GM19397 (cell line): ENCODE data around the gene BRD9.
"Not testable (repeated sequence)": the region's sequence is repeated elsewhere in the genome, so short reads cannot be mapped to it uniquely, and the experiment has no call there.

Experiments used
- ATAC-seq: cut with Tn5 transposase; IDR thresholded peaks from one replicate; pipeline ENCODE4 v1.9.1; 2021; ENCODE audit warnings: mild to moderate bottlenecking, moderate library complexity; ENCODE audit not compliant: unreplicated experiment

Gene BRD9

DNA sequence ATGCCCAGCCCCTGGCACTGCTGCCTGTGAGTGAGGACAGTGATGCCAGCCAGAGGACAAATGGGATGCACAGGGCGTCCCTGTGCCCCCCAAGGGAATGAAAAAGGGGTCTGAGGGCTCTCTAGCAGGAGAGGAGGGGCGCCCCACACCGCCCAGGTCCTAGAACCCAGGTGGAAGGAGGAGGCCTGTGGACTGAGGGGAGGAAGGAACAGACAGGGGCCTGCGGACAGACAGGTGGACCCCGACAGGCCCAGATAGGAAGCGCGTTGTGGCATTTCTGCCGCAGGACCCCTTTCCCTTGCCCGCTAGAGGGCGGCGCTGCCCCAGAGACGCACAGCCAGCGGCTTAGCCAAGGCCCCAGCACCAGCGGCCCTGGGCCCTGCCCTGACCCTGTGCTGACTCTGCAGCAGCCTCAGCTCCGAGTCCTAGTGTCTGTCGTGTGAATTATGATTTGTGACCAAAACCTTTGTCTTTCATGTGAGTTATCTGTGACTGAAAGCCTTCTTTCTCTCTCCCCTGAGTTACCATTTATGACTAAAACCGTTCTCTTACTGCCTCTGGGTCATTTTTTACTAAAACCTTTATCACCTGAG, 30.8 kb upstream of the BRD9 start:
- ATAC-seq: peak; percentile 59

DNA sequence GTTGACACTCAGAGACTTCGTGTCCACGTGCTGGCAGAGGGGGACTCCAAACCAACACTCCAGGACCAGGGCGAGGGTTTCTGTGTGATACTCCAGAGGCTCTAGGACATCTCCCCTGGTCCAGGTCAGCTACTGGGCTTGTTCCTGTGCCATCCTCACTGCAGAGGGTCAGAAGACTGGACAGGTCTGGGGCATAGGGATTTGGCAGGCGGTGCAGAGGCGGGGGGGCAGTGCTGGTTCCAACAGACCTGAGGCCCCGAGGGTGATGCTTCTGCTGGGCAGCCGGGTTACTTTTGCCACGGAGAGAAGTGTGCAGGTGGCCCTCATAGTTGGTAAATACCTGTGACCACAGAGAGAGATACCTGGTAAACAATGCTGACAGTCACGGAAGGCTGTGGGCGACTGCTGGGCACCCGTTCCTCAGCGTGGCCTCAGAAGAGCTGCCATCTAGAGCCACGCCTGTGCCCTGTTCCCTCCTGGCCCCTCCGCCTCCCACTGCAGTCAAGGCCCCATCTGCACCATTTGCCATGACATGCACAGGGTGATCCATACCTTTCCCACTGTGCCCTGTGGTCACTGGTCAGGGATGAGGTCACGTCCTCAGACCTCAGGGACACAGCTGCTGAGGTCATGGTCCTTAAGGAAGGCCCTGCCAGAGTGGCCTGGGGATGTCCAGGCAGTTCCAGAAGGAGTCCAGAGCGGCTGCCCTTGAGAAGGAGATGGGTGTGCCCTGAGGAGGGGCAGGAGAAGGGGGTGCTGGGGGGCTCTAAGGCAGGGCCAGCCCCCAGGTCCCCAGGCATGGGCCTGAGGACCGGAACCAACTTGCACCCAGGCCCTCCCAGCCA, 30.1 kb upstream of the BRD9 start:
- no peak for ATAC-seq

DNA sequence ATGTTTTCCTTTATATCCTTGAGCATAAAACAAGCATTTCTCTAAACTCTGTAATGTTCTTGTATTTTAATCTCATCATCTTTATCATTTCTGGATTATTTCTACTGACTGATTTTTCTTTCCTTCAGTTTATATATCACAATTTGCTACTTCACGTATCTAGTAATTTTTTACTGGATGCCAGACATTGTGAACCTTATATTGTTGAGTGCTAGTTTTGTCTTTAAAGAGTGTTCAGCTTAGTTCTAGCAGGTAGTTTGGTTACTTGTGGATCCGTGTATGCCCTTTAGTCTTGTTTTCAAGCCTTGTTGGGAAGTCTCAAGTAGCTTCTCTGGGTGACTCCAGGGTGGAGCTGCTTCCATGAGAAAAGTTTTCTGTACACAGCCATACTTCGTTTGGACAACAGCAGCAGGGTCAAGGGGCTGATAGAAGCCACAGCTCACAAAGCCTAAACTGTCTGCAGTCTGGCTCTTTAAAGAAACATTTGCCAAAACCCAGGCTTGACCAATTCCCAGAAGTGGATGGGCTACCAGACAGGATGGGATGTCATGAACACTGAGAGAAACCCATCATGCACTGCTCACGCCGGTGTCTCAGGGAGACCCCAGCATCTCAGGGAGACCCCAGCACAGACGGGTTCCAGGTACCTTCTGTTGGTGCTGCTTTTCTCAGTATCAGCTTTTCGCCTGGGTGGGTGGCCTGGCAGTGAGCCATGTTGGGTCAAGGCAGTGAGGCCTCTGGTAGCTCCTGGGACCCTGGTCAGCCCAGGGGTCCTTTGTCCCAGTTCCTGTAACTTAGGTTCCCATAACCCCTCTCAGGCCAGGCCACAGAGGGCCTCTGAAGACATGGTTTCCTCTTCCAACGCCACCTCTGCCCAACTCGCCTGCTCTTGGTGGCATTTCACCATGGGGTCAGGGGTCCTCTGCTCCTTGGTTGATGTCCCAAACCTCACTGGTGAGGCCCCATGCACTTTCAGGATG, 29.1 kb upstream of the BRD9 start:
- no peak for ATAC-seq

DNA sequence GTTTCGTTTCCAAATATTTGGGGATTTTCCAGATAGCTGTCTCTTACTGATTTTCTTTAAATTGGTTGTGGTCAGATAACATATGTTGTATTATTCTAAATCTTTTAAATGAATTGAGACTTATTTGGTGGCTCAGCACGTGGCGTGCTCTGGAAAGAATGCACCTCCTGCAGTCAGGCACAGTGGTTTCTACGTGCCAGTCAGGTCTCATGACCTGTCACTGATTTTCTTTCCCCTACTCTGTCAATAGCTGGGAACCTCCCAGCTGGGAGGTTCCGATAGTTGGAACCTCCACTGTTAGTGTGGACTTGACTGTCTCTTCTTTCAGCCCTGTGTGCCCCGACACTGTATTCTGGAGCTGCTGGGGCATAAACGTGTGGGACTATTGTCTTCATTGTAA, 27.7 kb upstream of the BRD9 start:
- ATAC-seq: no peak

DNA sequence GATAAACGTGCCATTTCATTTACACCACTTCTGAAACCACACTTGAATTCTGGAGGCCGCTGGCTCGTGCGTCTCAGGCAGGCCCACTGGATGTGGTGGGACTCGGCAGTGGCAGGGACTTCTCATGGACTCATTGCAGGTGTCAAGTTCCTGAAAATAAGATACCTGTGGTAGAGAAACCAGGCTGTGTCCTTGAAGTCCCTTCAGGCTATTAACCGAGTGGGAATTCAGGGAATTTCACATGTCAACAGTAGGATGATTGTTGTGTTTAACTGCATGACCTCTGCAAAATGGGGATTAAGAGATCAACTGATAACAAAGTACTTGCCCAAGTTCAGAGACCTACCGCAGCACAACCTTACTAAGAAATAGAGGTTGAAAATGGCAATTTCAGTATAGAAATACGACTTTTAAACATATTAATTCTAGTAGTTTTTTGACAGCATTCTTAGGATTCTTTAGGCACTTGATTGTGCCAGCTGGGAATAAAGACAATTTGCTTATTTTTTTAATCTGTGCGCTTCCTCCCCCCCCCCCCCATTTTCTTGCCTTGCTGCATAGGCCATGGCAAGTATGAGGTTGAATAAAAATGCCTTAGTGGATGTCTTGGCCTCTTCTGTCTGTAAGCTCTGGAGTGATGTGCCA, 26.9 kb upstream of the BRD9 start:
- ATAC-seq: no peak

DNA sequence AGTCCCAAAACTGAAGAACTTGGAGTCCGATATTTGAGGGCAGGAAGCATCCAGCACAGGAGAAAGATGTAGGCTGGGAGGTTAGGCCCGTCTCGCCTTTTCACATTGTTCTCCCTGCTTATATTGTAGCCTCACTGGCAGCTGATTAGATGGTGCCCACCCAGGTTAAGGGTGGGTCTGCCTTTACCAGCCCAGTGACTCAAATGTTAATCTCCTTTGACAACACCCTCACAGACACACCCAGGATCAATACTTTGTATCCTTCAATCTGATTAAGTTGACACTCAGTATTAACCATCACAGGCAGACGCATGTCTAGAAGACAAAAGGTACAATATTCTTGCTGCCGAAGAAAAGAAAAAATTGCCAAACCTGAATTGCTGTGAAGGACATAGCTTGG, 26.1 kb upstream of the BRD9 start:
- not testable (repeated sequence) for ATAC-seq

DNA sequence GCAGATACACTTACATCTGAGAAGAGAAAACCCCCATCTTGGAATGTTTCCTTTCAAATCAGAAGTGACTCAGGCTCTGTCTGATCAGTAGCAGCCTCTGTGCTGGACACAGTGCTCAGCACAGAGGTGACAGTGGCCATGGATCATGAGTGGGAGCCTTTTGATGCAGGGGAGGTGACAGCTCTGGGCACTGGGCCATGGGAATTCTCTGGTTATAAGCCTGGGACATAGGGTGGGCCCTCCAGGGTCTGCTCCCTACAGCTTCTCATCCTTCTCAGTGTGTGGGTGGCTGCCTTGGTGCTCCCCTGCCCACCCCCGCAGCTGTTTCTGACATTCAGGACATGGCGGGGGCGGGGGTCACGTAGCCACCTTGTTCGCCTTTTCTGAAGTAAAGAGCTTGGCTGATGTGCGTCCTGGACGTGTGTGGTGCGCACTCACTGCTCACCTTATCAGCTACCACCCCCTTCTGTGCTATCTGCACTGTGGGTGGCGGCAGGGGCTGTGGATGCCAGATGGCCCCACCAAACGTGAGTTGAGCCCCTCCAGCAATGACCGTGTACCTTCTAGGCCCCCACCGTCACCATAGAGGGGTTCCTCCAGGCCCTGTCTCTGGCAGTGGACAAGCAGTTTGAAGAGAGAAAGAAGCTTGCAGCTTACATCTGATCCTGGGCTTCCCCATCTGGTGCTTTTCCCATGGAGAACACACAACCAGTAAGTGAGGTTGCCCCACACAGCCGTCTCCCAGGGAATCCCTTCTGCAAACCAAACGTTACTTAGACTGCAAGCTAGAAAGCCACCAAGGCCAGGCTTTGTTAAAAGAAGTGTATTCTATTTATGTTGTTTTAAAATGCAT, 24.1 kb upstream of the BRD9 start:
- no peak for ATAC-seq

DNA sequence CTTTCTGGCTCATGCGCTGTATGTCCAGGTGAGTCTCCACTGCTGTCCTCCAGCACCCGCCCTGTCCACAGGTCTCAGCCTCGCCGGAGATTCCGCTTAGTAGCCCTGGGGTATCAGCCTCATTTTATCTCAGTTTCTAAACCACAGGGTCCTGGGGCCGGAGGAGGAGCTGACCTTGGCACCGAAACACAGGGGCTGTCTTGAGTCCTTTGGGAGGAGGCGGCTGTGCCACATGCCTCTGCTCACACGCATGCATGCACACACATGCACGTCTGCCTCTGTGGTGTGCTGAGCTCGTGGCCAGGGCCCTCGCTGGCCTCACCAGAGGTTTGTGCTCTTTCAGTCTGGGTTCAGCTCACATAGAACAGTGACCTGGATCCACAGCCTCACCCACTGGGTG, 23.3 kb upstream of the BRD9 start:
- no peak for ATAC-seq

DNA sequence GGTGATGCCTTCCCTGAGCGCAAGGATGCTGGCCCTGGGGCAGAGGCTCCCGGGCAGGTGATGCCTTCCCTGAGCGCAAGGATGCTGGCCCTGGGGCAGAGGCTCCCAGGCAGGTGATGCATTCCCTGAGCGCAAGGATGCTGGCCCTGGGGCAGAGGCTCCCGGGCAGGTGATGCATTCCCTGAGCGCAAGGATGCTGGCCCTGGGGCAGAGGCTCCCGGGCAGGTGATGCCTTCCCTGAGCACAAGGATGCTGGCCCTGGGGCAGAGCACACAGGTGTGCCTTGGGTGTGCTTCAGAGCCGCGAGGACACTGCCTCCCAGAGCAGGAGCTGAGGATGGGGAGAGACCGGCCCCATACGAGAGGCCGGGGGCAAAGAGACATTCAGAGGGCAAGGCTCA, 22.7 kb upstream of the BRD9 start:
- ATAC-seq: not testable (repeated sequence)

DNA sequence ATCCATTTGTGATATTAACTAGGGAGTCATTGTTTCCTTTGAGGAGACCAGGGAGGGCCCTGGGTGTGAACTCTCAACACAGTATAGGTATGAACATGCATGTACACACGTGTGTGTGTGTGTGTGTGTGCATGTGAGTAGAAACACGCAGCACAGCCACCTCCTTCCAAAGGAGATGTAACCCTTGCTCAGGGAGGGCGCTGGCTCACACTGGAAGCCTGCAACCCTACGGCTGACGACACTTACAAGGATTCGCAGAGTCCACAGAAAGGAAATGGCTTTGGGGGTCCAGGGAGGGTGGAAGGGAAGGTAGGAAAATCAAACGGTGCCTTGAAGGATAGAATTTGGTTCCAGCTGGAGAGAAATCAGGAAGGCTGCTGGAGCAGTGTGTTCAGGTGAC, 22.0 kb upstream of the BRD9 start:
- ATAC-seq: no peak

DNA sequence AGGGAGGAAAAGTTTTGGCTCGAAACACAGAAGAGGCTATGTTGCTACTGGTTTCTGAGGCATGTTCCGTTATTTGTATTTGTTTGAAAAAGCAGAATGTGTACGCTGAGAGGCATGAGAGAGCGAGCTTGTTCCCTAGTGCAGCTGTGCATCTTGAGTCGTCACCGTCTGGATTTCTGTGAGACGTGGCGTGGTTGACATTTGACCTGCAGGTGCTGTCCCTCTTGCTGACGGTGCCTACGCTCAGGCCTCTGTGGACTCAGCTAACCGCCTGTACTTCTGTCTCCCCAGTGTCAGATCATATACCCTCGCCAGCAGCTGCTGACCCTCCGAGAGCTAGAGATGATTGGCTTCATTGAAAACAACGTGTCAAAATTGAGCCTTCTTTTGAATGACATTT, 21.6 kb upstream of the BRD9 start:
- ATAC-seq: no peak

DNA sequence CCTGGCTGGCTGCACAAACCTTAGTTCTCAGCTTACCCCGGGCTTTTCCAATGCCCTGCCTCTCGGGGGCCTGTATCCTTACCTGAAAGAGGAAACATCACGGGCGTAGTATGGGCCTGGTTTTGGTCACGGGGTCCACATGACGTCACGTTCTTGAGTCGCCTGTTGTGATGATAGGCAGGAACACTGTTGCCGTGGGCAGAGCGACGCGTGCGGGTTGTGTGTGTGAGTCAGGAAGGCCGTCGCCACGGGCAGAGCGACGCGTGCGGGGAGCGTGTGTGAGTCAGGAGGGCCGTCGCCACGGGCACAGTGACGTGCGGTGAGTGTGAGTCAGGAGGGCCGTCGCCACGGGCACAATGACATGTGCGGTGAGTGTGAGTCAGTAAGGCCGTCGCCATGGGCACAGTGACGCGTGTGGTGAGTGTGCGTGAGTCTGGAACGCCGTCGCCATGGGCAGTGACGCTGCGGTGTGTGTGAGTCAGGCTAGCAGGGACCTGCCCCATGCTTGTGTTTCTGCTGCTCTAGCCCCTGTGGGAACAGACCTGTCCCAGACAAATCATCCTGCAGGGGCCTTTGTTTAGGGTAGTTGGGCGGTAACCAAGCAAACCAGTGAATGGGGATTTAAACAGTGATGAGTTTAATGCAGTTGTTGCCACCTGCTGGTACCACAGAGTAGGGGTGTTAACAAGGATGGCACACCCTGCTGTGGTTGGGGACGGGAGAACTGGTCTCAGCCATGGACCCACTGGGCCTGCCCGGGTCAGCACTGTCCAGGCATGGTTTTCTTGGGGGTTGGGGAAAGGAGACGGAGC, 19.9 kb upstream of the BRD9 start:
- ATAC-seq: no peak

DNA sequence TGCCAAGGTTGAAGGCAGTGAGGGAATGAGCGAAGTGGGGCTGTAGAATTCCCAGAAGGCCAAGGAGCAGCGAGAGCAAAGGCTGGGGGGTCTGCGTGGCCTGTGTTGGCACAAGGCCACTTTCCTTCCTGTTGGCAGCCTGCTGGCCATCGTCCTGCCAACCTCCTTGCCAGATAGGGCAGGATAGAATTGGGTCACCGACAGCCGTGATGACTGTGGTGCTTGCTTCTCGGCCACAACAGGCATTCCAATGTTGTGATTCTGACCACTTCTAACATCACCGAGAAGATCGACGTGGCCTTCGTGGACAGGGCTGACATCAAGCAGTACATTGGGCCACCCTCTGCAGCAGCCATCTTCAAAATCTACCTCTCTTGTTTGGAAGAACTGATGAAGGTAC, 19.0 kb upstream of the BRD9 start:
- no peak for ATAC-seq

DNA sequence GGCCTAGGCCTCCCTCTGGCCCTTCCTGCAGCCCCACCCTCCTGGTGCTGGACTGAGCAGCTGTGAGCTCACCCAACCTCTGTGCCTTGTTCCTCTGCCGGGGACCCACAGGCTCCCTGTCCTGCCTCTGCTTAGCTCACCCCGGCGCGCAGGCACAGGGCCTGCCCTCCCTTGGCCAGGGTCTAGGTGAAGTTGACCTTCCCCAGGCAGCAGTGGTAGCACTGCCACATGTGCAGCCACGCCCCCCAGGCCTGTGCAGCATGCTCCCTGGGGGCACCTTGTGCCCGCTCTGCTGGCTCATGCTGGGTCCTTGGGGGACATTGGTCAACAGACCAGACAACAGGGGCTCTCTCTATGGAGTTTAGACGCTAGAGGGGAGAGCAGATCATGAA, 18.2 kb upstream of the BRD9 start:
- ATAC-seq: no peak

DNA sequence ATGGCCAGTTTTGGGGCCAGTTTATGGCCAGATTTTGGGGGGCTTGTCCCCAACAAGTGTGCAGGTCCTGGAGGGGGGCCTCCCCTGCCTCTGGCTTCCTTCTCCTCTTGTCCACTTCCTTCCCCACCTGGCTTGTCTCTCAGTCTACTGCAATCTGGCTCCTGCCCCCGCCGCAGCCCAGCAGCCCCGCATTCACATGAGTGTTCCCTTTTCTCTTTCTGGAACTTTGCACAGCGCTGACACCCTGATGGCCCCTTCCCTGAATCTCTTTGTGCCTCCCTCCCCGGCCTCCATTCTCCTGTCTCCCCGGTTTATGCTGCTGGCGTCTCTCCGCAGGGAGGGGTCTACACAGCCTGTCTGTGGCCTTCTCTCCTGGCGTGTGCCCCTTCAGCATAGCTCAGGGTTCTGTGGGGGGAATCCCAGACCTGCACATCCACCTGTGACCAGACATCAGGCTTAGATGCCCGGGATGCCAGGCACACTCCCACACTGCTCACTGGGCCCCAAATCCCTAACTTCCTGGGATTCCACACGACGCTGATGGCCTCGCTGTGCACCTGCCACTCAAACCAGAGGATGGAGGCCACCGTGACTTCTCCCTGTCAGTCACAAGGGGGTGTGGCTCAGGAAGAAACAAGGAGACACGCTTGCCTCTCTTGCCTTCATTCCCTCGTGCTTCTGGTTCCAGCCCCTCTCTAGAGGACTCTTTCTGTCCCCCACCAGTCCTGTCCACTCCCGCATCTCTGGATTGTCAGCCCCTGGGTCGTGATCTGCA, 17.6 kb upstream of the BRD9 start:
- ATAC-seq: no peak

DNA sequence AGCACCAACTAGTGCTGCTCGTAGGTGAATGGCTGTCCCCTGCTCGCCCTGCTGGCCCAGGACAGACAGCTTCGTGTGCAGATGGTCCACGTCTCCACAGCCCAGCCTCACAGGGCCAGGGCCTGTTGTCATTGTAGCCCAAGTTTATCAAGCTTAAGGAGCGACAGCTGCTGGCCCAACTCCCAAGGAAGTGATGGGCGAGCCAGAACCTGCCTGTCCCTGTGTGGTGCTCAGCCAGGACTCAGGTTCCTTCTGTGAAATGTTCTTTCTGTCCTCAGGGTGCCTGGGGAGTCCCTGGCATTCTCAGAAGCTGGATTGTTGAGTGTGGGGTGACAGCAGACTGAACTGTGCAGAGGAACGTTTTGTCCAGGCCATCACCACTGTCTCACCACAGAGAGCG, 16.5 kb upstream of the BRD9 start:
- ATAC-seq: no peak

DNA sequence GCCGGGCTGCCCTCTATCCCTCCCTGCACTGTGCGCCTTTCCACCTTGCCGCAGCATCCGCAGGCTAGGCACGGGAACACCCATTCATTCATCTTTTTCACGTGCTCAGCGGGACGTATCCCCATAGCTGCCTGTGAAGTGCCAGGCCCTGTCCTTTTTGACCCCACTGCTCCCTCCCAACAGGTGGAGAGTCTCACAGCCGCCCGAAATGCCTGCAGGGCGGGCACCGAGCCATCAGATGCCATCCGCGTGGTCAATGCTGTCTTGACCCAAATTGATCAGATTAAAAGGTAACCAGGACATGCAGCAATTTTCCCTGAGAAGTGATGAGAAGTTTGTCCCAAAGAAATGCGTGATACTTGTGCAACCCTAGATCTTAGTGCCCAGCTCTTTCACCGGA, 15.6 kb upstream of the BRD9 start:
- ATAC-seq: no peak

DNA sequence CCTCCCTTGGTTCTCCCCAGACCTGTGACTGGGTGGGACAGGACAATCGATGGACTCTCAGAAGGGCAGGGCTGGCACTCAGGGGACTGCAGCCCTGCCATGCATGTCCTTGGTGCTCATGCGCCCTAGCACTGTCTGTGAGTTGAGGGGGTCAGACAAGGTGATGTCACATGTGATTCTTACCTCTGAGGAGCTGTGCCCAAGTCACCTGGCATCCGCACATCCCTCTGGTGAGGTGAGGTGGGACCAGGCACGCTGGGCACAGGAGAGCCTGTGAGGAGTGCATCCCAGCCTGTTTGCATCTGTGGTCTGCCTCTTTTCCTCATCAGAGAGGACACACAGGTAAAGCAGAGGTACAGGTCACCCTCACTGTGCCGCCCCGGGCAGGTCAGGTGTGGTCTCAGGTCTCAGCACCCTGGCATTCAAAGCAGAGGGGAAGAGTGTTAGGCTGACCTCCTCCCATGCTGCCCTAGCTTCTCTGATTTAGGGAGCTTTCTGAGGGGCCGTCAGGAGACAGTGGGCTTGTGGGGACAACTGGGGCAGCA, 14.8 kb upstream of the BRD9 start:
- no peak for ATAC-seq
